GM12872 (cell line): ENCODE data around the gene TDRD9.

Source experiments
- TF ChIP-seq, protein P1 (sequence below): IDR thresholded peaks from 3 replicates; pipeline ENCODE4 v1.5.1; 2011; ENCODE audit warnings: low read depth, mild to moderate bottlenecking, low read length, moderate library complexity; ENCODE audit not compliant: insufficient read depth

The TDRD9 gene

DNA sequence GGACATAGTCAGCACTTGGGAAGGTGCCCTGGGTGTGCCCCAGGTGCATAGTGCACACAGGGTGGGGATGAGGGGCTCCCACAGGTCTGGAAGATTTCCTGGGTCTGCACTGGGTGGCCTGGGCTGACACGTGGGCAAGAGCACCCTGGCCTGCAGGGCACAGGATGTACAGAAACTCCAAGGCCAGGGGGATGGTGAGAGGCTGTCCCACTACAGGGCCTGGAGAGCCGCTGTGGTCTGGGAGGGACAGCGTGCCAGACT lies 45.1 kb upstream of the TDRD9 start:
- TF ChIP-seq, protein P1, sequence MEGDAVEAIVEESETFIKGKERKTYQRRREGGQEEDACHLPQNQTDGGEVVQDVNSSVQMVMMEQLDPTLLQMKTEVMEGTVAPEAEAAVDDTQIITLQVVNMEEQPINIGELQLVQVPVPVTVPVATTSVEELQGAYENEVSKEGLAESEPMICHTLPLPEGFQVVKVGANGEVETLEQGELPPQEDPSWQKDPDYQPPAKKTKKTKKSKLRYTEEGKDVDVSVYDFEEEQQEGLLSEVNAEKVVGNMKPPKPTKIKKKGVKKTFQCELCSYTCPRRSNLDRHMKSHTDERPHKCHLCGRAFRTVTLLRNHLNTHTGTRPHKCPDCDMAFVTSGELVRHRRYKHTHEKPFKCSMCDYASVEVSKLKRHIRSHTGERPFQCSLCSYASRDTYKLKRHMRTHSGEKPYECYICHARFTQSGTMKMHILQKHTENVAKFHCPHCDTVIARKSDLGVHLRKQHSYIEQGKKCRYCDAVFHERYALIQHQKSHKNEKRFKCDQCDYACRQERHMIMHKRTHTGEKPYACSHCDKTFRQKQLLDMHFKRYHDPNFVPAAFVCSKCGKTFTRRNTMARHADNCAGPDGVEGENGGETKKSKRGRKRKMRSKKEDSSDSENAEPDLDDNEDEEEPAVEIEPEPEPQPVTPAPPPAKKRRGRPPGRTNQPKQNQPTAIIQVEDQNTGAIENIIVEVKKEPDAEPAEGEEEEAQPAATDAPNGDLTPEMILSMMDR = no peak

DNA sequence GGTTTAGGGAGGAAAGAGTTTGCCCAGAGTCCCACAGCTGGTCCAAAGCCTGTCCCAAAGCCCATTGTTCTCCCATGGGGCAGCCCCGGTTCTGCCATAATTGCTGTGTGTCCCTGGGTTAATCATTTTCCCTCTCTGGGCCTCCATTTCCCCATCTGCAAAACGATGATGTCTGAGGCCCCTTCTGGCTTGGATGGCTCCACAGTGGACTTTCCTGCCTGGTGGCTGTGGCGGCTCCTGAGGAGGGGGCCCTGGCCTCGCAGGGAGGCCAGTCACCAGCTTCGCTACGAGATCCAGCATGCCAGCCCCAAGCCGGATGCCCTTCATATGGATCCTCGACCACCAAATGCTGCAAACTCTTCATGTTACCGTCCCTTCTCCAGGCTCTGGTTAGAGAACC lies 43.4 kb upstream of the TDRD9 start:
- TF ChIP-seq, protein P1 = no peak

DNA sequence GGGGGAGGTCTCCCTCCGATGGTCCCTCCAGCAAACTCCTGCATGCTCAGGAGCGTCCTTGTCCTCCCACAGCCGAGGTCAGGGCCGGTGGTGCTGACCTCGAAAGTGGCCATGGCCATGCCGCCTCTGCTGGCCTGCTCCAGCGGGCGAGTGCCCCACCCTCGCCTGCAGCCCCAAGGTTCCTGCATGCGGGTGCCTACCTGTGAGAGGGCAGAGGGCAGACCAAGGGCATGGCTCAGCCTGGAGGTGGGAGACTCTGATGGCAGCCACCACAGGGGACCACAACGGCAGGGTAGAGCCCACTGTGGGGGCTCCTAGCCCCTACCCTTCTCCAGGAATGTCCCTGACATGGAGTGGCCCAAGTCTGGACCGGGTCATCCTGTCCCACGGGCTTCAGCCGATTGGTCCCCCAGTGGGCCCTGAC lies 42.7 kb upstream of the TDRD9 start:
- TF ChIP-seq, protein P1 = no peak

DNA sequence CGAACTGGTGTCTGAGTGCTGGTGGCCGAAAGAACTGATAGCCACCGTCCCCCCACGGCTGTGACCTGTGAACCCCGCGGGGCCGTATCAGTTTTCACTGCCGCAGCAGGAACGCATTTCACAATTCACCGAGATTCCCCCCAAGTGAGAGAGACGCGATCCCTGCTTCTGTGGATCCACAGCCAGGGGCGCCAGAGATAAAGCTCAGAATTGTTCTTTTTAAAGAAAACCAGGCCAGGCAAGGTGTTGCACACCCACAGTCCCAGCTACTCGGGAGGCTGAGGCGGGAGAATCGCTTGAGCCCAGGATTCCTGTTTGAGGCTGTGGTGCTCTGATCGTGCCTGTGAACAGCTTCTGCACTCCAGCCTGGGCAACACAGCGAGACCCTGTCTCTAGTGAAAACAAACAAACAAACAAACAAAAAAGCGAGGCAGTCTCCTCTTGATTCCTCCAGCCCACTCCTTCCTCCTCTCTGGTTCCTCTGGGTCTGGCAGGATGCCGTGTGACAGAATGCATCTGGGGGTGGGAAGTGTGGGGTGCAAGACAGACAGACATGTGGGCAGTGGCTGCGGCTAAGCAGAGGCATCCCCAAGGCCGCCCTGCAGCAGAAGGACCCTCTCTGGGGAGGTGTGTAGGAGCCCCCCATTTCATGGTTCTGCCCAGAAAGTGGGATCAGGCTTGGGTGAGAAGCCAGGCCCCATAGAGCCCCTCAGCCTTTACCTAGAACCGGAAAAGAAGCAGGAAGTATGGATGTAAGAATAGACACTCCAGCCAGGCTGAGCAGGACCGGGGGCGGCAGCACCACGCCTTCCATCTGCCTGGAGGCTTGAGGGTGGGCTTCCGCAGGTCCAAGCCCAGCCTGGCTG lies 41.7 kb upstream of the TDRD9 start:
- TF ChIP-seq, protein P1 = no peak

DNA sequence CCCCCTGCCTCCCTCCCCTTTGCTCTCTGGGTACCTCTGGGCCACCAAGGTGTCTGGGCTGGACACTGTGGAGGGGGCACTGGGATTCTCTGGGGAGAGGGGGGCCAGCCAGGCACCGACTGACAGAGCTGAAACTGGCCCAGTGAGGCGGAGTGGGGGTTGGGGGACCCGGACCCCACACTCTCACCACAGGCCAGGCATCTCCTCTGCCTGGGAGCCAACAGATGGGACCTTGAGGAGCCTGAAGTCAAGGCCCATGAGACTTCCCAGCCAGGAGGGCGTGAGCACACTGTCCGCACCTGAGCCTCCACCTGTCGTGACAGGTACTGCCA lies 41.1 kb upstream of the TDRD9 start:
- TF ChIP-seq, protein P1 = no peak

DNA sequence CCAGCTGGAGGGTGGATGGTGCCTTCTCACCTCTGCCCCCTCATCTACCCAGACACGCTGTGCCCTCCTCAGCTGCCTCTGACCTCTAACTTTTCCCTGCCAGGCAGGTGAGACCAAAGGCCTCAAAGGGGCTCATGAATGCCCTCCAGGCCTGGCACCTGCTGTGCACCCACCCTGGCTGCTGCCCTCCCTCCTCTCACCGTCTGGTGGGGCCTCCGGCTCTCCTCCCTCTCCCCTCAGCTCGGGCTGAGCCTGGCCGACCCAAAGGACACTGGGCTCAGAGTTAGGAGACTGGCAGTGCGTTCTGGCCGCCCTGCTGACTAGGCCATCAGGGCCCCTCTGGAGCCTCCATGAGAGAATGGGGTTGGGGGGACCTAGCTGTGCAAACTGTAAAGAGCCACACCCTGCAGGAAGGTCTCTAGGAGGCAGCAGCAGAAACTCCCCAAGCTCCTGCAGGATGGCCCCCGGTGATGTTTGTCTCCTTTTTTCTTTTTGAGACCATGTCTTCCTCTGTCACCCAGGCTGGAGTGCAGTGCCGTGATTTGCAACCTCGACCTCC lies 40.6 kb upstream of the TDRD9 start:
- TF ChIP-seq, protein P1 = no peak

DNA sequence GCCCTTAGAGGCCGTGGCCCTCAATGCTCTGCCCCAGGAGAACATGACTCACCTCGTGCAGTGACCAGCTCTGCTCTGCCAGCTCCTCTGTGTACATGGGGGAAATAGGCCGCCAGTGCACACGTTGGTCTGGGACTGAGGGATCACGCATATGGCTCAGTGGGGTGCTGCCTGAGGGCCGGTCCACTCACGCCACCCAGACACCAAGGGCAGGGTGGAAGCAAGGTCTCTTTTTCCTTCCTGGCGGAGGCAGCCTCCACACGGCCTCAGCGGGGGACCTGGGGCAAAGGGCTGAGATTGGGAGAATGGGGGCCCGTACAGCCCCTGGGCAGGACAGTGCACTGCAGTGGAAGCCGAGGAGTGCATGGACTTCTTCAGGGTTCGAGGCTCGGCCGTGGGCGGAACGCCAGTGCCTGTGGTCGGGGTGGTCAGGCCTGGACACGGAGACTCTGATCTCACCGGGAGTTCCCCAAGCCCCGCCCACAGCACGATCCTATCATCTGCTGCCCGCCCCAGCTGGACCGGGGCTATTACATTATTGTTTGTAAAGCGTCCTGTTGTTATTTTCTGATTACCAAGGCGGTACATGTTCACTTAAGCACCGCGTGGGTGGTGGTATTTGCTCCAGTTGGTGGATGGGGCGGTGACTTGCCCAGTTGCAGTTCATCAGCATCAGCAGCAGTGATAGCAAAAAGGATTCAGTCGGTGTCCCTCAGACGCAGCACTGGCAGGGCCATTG lies 38.8 kb upstream of the TDRD9 start:
- TF ChIP-seq, protein P1 = no peak
